GM18519 (cell line): ENCODE measurements around the gene AGRN.
"Not testable (repeated sequence)": the region's sequence is repeated elsewhere in the genome, so short reads cannot be mapped to it uniquely, and the experiment has no call there.

Experiments used
- ATAC-seq: cut with Tn5 transposase; IDR thresholded peaks from one replicate; pipeline ENCODE4 v1.9.1; 2021; ENCODE audit warnings: mild to moderate bottlenecking, moderate library complexity; ENCODE audit not compliant: unreplicated experiment, low FRiP score

AGRN gene

GRCh38 chr1:1074631-1075147, 54.8 kb downstream of the AGRN start:
- ATAC-seq: no peak

- no peak for ATAC-seq
Measured at GRCh38 chr1:1075148-1075935, 55.4 kb downstream of the AGRN start.

- not testable (repeated sequence) for ATAC-seq
Measured at GRCh38 chr1:1077396-1077795, 57.5 kb downstream of the AGRN start.

- no peak for ATAC-seq
Measured at GRCh38 chr1:1079408-1080121, 59.6 kb downstream of the AGRN start.

- ATAC-seq: no peak
Measured at GRCh38 chr1:1080122-1080757, 60.3 kb downstream of the AGRN start.

GRCh38 chr1:1080951-1081310, 61.0 kb downstream of the AGRN start:
- no peak for ATAC-seq

GRCh38 chr1:1081311-1082238, 61.7 kb downstream of the AGRN start:
- no peak for ATAC-seq

GRCh38 chr1:1082239-1082775, 62.4 kb downstream of the AGRN start:
- ATAC-seq: no peak

GRCh38 chr1:1082776-1083415, 63.0 kb downstream of the AGRN start:
- ATAC-seq: no peak

GRCh38 chr1:1083416-1084371, 63.8 kb downstream of the AGRN start:
- no peak for ATAC-seq

GRCh38 chr1:1084372-1085170, 64.7 kb downstream of the AGRN start:
- ATAC-seq: no peak

GRCh38 chr1:1085171-1085841, 65.4 kb downstream of the AGRN start:
- ATAC-seq: no peak

- no peak for ATAC-seq
Measured at GRCh38 chr1:1085911-1086841, 66.3 kb downstream of the AGRN start.

- ATAC-seq: no peak
Measured at GRCh38 chr1:1086911-1087341, 67.0 kb downstream of the AGRN start.

GRCh38 chr1:1087351-1088028, 67.6 kb downstream of the AGRN start:
- ATAC-seq: no peak
